ENCODE data around the gene KLK12.

DNA sequence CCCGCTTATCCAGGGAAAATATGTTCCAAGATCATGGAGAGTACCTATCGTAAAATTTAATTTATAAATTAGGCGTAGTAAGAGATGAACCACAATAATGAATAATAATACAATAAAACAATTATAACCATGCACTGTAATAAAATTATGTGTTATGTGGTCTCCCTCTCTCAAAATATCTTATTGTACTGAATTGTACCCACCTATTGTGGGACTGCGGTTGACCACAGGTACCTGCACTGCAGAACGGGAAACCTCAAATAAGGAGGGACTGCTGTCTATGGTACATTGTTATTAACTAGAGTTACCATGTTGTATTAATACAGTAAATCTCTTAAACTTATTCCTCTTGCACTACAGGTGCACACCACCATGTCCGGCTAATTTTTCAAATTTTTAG lies 5.3 kb upstream of the KLK12 start:
- TF ChIP-seq CTCF (IDR thresholded peaks at IDR 0.05): no peak
- TF ChIP-seq POLR2A (IDR thresholded peaks at IDR 0.05): no peak
- TF ChIP-seq EP300 (IDR thresholded peaks at IDR 0.05): no peak

All from ovary (tissue), 3 donors.